Ascending aorta (tissue), 2 donors: ENCODE data around the gene CNIH2. TPM values are rescaled to one million over a fixed set of nuclear protein-coding genes. Genes with fewer than 3 reads are reported as not detected.
A peak's percentile ranks its signal among the peaks of the same experiment; 100 is the strongest.

Experiments used
- DNase-seq, 2 donors: peaks; one replicate each; pipeline ENCODE4 v3.0.0-alpha.2; 2019; ENCODE audit warnings: low spot score in 2 of 2
- H3K27ac ChIP-seq, 2 donors: fragments of 200-600 bp; sonication (generic); one replicate each; pipeline ENCODE4 v1.5.1; 2016 to 2017; ENCODE audit warnings: mild to moderate bottlenecking in 1 of 2
- H3K27me3 ChIP-seq: fragments of 200-600 bp; sonication (generic); one replicate; pipeline ENCODE4 v1.5.1; 2017
- H3K36me3 ChIP-seq, 2 donors: fragments of 200-600 bp; sonication (generic); one replicate each; pipeline ENCODE4 v1.5.1; 2016
- H3K4me1 ChIP-seq, 2 donors: fragments of 200-600 bp; sonication (generic); one replicate each; pipeline ENCODE4 v1.5.1; 2016 to 2017; ENCODE audit warnings: mild to moderate bottlenecking in 1 of 2
- H3K4me3 ChIP-seq, 2 donors: fragments of 200-600 bp; sonication (generic); one replicate each; pipeline ENCODE4 v1.5.1; 2016 to 2017; ENCODE audit warnings: mild to moderate bottlenecking in 1 of 2
- H3K9me3 ChIP-seq, 2 donors: fragments of 200-600 bp; sonication (generic); one replicate each; pipeline ENCODE4 v1.5.1; 2016
- CTCF ChIP-seq, 3 experiments: fragments of 200-600 bp in 2 of 3; fragments of 450-650 bp in 1 of 3; sonication (generic) in 2 of 3; IDR thresholded peaks; one replicate each; pipeline ENCODE4 v1.5.1; 2016 to 2019; ENCODE audit warnings: antibody characterized with exemption in 3 of 3, mild to moderate bottlenecking in 1 of 3, moderate library complexity in 1 of 3
- intact Hi-C: fragments of 100-400 bp; cut with DNase I; formaldehyde crosslinking; loops from one replicate; pipeline ENCODE4 v1.15.1; 2023
- total RNA-seq: library from RNA; depleted of rRNA; stranded (reverse); fragments of >200 nt; gene quantifications from one replicate; pipeline ENCODE4 v1.1.0, GENCODE V29; 2016

CNIH2 gene
- total RNA-seq, 1 donor from 2014 or later = not detected

- H3K27me3 ChIP-seq = no peaks in the 10 kb centered on the region
- intact Hi-C loops = loop anchor here (1.0 to 5.0 kb wide), 4 partner anchors 16 to 75 kb away; partner anchors contain the start of genes BRMS1 and YIF1A
- H3K27ac ChIP-seq = peak overlapping the region; percentile 65 to 75
- TF ChIP-seq CTCF (IDR thresholded peaks at IDR 0.05) = no peak
- no peaks in the 10 kb centered on the region for H3K36me3 ChIP-seq
- H3K4me3 ChIP-seq = peak overlapping the region; percentile 46 to 70
- peaks cover 18 to 20% of the 10 kb centered on the region in 2 donors for H3K4me1 ChIP-seq
- H3K9me3 ChIP-seq = no peaks in the 10 kb centered on the region
- DNase-seq = peak; percentile 95 to 97
Measured at GRCh38 chr11:66312549-66313320, 34.8 kb downstream of the CNIH2 start.

GRCh38 chr11:66313321-66314185 is 35.6 kb downstream of the CNIH2 start:
- peak overlapping the region; percentile 46 to 70 for H3K4me3 ChIP-seq
- intact Hi-C loops = loop anchor here (5.0 kb wide), 1 partner anchor 74 kb away; no protein-coding TSS in a partner anchor
- H3K9me3 ChIP-seq = no peaks in the 10 kb centered on the region
- H3K4me1 ChIP-seq = peaks cover 20 to 25% of the 10 kb centered on the region in 2 donors
- H3K36me3 ChIP-seq = no peaks in the 10 kb centered on the region
- H3K27ac ChIP-seq = peak overlapping the region; percentile 60 to 75
- peak in 1 of 3 experiments; percentile 7 for TF ChIP-seq CTCF (IDR thresholded peaks at IDR 0.05)
- H3K27me3 ChIP-seq = no peaks in the 10 kb centered on the region
- no peak for DNase-seq

- peak overlapping the region in 1 of 2 donors; percentile 60 for H3K27ac ChIP-seq
Measured at GRCh38 chr11:66314186-66314501, 36.2 kb downstream of the CNIH2 start.

GRCh38 chr11:66314561-66315497 is 36.9 kb downstream of the CNIH2 start:
- no peak for TF ChIP-seq CTCF (IDR thresholded peaks at IDR 0.05)
- no peak for DNase-seq
- H3K4me3 ChIP-seq = peak overlapping the region in 1 of 2 donors; percentile 85
- no peaks in the 10 kb centered on the region for H3K36me3 ChIP-seq
- H3K27ac ChIP-seq = peak overlapping the region in 1 of 2 donors; percentile 1
- intact Hi-C loops = loop anchor here (5.0 kb wide), 1 partner anchor 72 kb away; no protein-coding TSS in a partner anchor
- H3K27me3 ChIP-seq = no peaks in the 10 kb centered on the region
- peaks cover 20 to 25% of the 10 kb centered on the region in 2 donors for H3K4me1 ChIP-seq
- no peaks in the 10 kb centered on the region for H3K9me3 ChIP-seq

More at GRCh38 chr11:66314186-66314501, 36.2 kb downstream of the CNIH2 start:
- intact Hi-C loops = loop anchor here (5.0 kb wide), 1 partner anchor 73 kb away; no protein-coding TSS in a partner anchor
- TF ChIP-seq CTCF (IDR thresholded peaks at IDR 0.05) = no peak
- DNase-seq = no peak
- H3K36me3 ChIP-seq = no peaks in the 10 kb centered on the region
- H3K27me3 ChIP-seq = no peaks in the 10 kb centered on the region
- no peaks in the 10 kb centered on the region for H3K9me3 ChIP-seq
- H3K4me1 ChIP-seq = peaks cover 20 to 25% of the 10 kb centered on the region in 2 donors
- H3K4me3 ChIP-seq = peak overlapping the region in 1 of 2 donors; percentile 70

GRCh38 chr11:66315498-66315885 is 37.5 kb downstream of the CNIH2 start:
- H3K27me3 ChIP-seq = no peaks in the 10 kb centered on the region
- peaks cover 20 to 25% of the 10 kb centered on the region in 2 donors for H3K4me1 ChIP-seq
- H3K36me3 ChIP-seq = no peaks in the 10 kb centered on the region
- TF ChIP-seq CTCF (IDR thresholded peaks at IDR 0.05) = no peak
- peak overlapping the region in 1 of 2 donors; percentile 85 for H3K4me3 ChIP-seq
- intact Hi-C loops = no loop called here
- H3K27ac ChIP-seq = peak overlapping the region; percentile 1 to 8
- DNase-seq = no peak
- no peaks in the 10 kb centered on the region for H3K9me3 ChIP-seq
